MCF 10A (cell line): Measurements from ENCODE around the gene PID1. TPM values are rescaled to one million over a fixed set of nuclear protein-coding genes. Genes with fewer than 3 reads are reported as not detected.

Experiments
- BruUV-seq: library from RNA; stranded (reverse); fragments of 400-500 nt; replicated peaks from 2 replicates; lab custom pipeline; 2021; lab: Mats Ljungman, UMichigan
- CTCF ChIA-PET: fragments of 300-600 bp; sonication (Branson Sonifier 250); formaldehyde crosslinking; extraction: SDS; loops from one replicate; lab custom pipeline; 2021; ENCODE audit warnings: antibody characterized with exemption, inconsistent platforms; lab: Yijun Ruan, JAX
- POLR2A ChIA-PET: fragments of 300-600, 350-650 bp; sonication (Branson Sonifier 250); formaldehyde crosslinking; extraction: SDS; loops from one replicate; lab custom pipeline; 2020; ENCODE audit warnings: antibody characterized with exemption, inconsistent platforms; lab: Yijun Ruan, JAX
- DNase-seq: peaks from one replicate; pipeline ENCODE4 v3.0.0-alpha.2; 2018; ENCODE audit not compliant: unreplicated experiment
- H3K27ac Mint-ChIP-seq: one replicate; pipeline ENCODE4 v1.8.0; 2022; ENCODE audit warnings: mild to moderate bottlenecking, low read depth, mixed read lengths; ENCODE audit not compliant: unreplicated experiment
- H3K27me3 Mint-ChIP-seq: one replicate; pipeline ENCODE4 v1.8.0; 2022; ENCODE audit warnings: mixed read lengths; ENCODE audit not compliant: insufficient read depth, unreplicated experiment
- H3K36me3 Mint-ChIP-seq: one replicate; pipeline ENCODE4 v1.8.0; 2022; ENCODE audit warnings: mild to moderate bottlenecking, moderate library complexity, mixed read lengths; ENCODE audit not compliant: insufficient read depth, unreplicated experiment
- H3K4me1 Mint-ChIP-seq: one replicate; pipeline ENCODE4 v1.8.0; 2022; ENCODE audit warnings: mixed read lengths; ENCODE audit not compliant: insufficient read depth, unreplicated experiment
- H3K4me3 Mint-ChIP-seq: one replicate; pipeline ENCODE4 v1.8.0; 2022; ENCODE audit warnings: mild to moderate bottlenecking, moderate library complexity, mixed read lengths; ENCODE audit not compliant: unreplicated experiment
- H3K9me3 Mint-ChIP-seq: one replicate; pipeline ENCODE4 v1.8.0; 2022; ENCODE audit warnings: mixed read lengths; ENCODE audit not compliant: unreplicated experiment
- intact Hi-C: fragments of 100-400 bp; cut with micrococcal nuclease; formaldehyde crosslinking; loops from 2 replicates; pipeline ENCODE4 v1.14.1; 2022
- total RNA-seq: library from RNA; stranded (reverse); gene quantifications from 2 replicates; pipeline ENCODE4 v1.2.3, GENCODE V29; 2022
- TF ChIP-seq, protein P1 (sequence below): fragments of 200-600 bp; IDR thresholded peaks from one replicate; pipeline ENCODE4 v1.8.0; 2022; ENCODE audit warnings: antibody characterized with exemption, mild to moderate bottlenecking; ENCODE audit not compliant: unreplicated experiment

Gene PID1
- total RNA-seq, 1 experiment from 2014 or later = 211 TPM

DNA sequence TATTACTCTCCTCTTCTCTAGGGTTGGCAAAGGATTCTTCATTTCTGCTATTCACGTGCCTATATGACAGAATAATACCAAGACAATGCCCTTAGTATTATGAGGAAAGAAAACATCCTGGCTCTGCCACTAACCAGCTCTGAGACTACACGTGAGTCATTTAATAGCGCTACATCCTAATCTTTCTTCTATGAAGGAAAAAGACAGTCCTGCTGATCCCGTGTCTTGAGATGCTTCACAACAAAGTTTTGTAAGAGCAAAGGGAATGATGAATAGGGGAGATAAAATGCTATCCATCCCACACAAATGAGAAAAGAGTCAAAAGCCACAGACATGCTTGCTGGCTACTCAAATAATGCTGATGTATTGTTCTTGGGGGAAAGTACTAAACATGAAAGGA lies 152.8 kb downstream of the PID1 start:
- intact Hi-C loops = no loop called here

DNA sequence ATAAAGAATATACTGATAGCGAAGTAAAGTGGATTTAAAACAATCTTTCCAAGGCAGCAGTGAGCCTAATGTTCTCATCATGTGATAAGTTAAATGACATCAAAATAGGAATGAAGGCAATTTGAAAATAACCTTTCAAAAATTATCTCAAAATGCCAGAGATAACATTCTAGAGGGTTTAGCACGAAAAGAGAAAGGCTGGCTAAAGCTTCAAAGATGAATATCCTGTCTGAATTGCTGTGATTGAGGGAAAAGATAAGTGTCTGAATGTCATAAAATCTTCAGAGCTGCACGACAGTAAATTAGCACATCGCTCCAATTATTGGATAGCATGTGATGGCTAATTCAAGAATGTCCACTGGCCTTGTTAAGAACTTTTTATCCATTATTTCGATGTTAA lies 159.3 kb downstream of the PID1 start:
- no peak for DNase-seq
- Mint-ChIP-seq H3K27ac (no peak overlapping the region), H3K4me1 (no peaks in the 10 kb centered on the region), H3K27me3 (no peaks in the 10 kb centered on the region), H3K9me3 (no peaks in the 10 kb centered on the region), H3K4me3 (no peak overlapping the region), H3K36me3 (peaks cover 9% of the 10 kb centered on the region)
- ChIA-PET POLR2A (no interaction called here), CTCF (no interaction called here)
- BruUV-seq = no TSS peak
- TF ChIP-seq, protein P1, sequence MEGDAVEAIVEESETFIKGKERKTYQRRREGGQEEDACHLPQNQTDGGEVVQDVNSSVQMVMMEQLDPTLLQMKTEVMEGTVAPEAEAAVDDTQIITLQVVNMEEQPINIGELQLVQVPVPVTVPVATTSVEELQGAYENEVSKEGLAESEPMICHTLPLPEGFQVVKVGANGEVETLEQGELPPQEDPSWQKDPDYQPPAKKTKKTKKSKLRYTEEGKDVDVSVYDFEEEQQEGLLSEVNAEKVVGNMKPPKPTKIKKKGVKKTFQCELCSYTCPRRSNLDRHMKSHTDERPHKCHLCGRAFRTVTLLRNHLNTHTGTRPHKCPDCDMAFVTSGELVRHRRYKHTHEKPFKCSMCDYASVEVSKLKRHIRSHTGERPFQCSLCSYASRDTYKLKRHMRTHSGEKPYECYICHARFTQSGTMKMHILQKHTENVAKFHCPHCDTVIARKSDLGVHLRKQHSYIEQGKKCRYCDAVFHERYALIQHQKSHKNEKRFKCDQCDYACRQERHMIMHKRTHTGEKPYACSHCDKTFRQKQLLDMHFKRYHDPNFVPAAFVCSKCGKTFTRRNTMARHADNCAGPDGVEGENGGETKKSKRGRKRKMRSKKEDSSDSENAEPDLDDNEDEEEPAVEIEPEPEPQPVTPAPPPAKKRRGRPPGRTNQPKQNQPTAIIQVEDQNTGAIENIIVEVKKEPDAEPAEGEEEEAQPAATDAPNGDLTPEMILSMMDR = no peak
- intact Hi-C loops = no loop called here

More for the DNA sequence above, 152.8 kb downstream of the PID1 start:
- DNase-seq = no peak
- H3K27me3 Mint-ChIP-seq = no peaks in the 10 kb centered on the region
- no TSS peak for BruUV-seq
- TF ChIP-seq, protein P1 = no peak
- peaks cover 12% of the 10 kb centered on the region for H3K36me3 Mint-ChIP-seq
- POLR2A ChIA-PET = no interaction called here
- no peak overlapping the region for H3K4me3 Mint-ChIP-seq
- no peaks in the 10 kb centered on the region for H3K4me1 Mint-ChIP-seq
- no peak overlapping the region for H3K27ac Mint-ChIP-seq
- H3K9me3 Mint-ChIP-seq = no peaks in the 10 kb centered on the region
- CTCF ChIA-PET = no interaction called here

DNA sequence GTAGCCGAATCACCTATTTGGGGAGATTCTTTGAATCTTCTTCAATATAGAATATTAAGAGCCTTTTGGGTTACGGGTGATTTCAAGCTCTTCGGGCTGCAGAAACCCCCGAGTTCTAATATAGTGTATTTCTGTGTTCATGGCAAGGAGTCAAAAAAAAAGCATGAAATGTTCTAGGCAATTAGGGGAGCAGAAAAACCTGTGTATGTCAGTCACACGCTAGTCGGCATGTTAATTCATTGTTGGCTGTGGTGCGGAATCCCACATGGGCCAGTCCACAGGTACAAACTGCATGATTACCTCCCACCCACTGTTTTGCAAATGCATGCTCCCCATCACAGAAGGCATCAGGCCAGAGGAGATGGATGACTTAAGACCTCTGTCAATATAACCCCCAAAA lies 161.9 kb downstream of the PID1 start:
- CTCF ChIA-PET = no interaction called here
- Mint-ChIP-seq H3K9me3 (no peaks in the 10 kb centered on the region), H3K4me1 (no peaks in the 10 kb centered on the region), H3K27ac (no peak overlapping the region), H3K36me3 (peaks cover 9% of the 10 kb centered on the region), H3K27me3 (no peaks in the 10 kb centered on the region), H3K4me3 (no peak overlapping the region)
- POLR2A ChIA-PET = no interaction called here
- TF ChIP-seq, protein P1 = no peak
- no TSS peak for BruUV-seq
- DNase-seq = no peak
- intact Hi-C loops = no loop called here

DNA sequence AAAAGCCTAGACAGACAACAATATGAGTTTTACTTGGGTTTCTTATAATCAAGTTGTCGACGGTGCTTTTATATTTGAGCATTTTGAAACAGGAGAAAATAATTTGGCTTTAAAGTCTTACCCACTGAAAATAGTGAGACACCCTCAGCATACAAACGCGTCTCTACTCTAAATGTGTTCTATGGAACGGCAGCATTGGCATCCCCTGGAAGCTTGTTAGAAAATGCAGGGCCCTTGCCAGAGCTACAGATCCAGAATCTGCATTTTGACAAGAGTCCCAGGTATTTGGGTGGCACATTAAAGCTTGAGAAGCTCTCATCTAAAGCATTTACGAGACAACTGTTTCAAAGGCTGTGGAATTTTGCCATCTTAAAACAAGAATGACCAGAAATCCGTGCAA lies 163.5 kb downstream of the PID1 start:
- TF ChIP-seq, protein P1 = no peak
- no peak overlapping the region for H3K4me3 Mint-ChIP-seq
- DNase-seq = no peak
- H3K4me1 Mint-ChIP-seq = no peaks in the 10 kb centered on the region
- no peaks in the 10 kb centered on the region for H3K9me3 Mint-ChIP-seq
- H3K36me3 Mint-ChIP-seq = peaks cover 15% of the 10 kb centered on the region
- no peak overlapping the region for H3K27ac Mint-ChIP-seq
- intact Hi-C loops = no loop called here
- CTCF ChIA-PET = interaction anchor here (0.7 kb wide), 1 partner anchor 418 kb away, joined by 4 read pairs; no protein-coding TSS in a partner anchor
- POLR2A ChIA-PET = no interaction called here
- no peaks in the 10 kb centered on the region for H3K27me3 Mint-ChIP-seq
- no TSS peak for BruUV-seq
